Smooth muscle cell (in vitro differentiated cells): ENCODE data around the gene MIS18BP1. TPM values are rescaled to one million over a fixed set of nuclear protein-coding genes. Genes with fewer than 3 reads are reported as not detected.

Source experiments
- DNase-seq: peaks from one replicate; lab custom pipeline; 2025; ENCODE audit not compliant: unreplicated experiment; lab: John Stamatoyannopoulos, UW
- H2AFZ ChIP-seq: fragments of 200-600 bp; sonication (generic); 2 replicates; pipeline ENCODE4 v1.6.0; 2016; ENCODE audit warnings: antibody characterized with exemption, low read depth, mild to moderate bottlenecking
- H3F3A ChIP-seq: fragments of 200-600 bp; sonication (generic); 2 replicates; pipeline ENCODE4 v1.6.0; 2017; ENCODE audit warnings: antibody characterized with exemption, low read depth
- H3K27ac ChIP-seq: fragments of 200-600 bp; sonication (generic); 2 replicates; pipeline ENCODE4 v1.5.1; 2016; ENCODE audit warnings: low read depth, mild to moderate bottlenecking
- H3K27me3 ChIP-seq: fragments of 200-600 bp; sonication (generic); 2 replicates; pipeline ENCODE4 v1.6.1; 2016; ENCODE audit warnings: low read depth, mild to moderate bottlenecking
- H3K36me3 ChIP-seq: fragments of 200-600 bp; sonication (generic); 2 replicates; pipeline ENCODE4 v1.5.1; 2016; ENCODE audit warnings: low read depth
- H3K4me1 ChIP-seq: fragments of 200-600 bp; sonication (generic); 2 replicates; pipeline ENCODE4 v1.5.1; 2016; ENCODE audit warnings: low read depth
- H3K4me2 ChIP-seq: fragments of 200-600 bp; sonication (generic); 2 replicates; pipeline ENCODE4 v1.6.0; 2016; ENCODE audit warnings: mild to moderate bottlenecking
- H3K4me3 ChIP-seq: fragments of 200-600 bp; sonication (generic); 2 replicates; pipeline ENCODE4 v1.5.1; 2016; ENCODE audit warnings: mild to moderate bottlenecking
- H3K79me2 ChIP-seq: fragments of 200-600 bp; sonication (generic); 2 replicates; pipeline ENCODE4 v1.6.0; 2016; ENCODE audit warnings: low read depth, mild to moderate bottlenecking
- H3K9ac ChIP-seq: fragments of 200-600 bp; sonication (generic); 2 replicates; pipeline ENCODE4 v1.6.0; 2016; ENCODE audit warnings: low read depth
- H3K9me3 ChIP-seq: fragments of 200-600 bp; sonication (generic); replicated peaks from 2 replicates; pipeline ENCODE4 v1.5.1; 2016; ENCODE audit warnings: low read depth
- H4K20me1 ChIP-seq: fragments of 200-600 bp; sonication (generic); 2 replicates; pipeline ENCODE4 v1.6.0; 2016; ENCODE audit warnings: low read depth
- CTCF ChIP-seq: fragments of 200-600 bp; sonication (generic); IDR thresholded peaks from 2 replicates; pipeline ENCODE4 v1.5.1; 2017; ENCODE audit warnings: borderline replicate concordance, mild to moderate bottlenecking, antibody characterized with exemption; ENCODE audit not compliant: insufficient read depth, poor library complexity, severe bottlenecking
- WGBS: methylation state at CpG from one replicate; pipeline ENCODE4 v1.1.7; 2016; ENCODE audit warnings: low lambda C conversion rate; 5-methylcytosine and 5-hydroxymethylcytosine counted together
- polyA plus RNA-seq: library from polyadenylated mRNA; unstranded; fragments of >200 nt; fragmentation: Nextera tagmentation; extraction: Ambion mirVana; gene quantifications from 2 replicates; pipeline ENCODE4 v1.2.1, GENCODE V29; 2016
- total RNA-seq: library from RNA; depleted of rRNA; stranded (reverse); fragments of >200 nt; gene quantifications from 2 replicates; pipeline ENCODE4 v1.2.3, GENCODE V29; 2014

The MIS18BP1 gene
- total and polyA plus RNA-seq, 2 experiments from 2014 or later = 8.9 to 15.4 TPM

DNA sequence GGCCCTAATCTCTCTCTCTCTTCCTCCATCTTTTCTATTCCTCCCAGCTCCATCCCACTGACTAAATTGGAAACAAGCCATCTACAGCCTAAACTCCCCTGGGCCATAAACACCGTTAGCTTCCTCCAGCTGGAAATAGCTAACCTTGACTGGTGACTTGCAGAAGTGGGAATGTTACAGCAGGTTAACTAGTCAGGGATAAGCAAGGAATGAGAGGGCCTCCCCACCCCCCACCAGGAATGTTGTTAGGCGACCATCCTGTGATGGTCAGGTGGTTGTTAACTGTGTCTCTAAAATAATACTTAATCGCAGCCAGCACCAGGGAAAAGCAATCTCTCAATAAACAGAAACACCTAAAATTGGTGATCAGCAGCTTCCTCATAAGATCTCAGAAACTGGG, 40.8 kb downstream of the MIS18BP1 start:
- Histone ChIP-seq H3F3A (no peaks in the 10 kb centered on the region), H3K9me3 (no peaks in the 10 kb centered on the region), H4K20me1 (no peaks in the 10 kb centered on the region), H3K4me1 (no peaks in the 10 kb centered on the region), H2AFZ (no peak overlapping the region), H3K36me3 (no peaks in the 10 kb centered on the region), H3K4me2 (no peak overlapping the region), H3K4me3 (no peak overlapping the region), H3K9ac (no peak overlapping the region), H3K79me2 (no peaks in the 10 kb centered on the region), H3K27ac (no peak overlapping the region), H3K27me3 (no peaks in the 10 kb centered on the region)
- no peak for TF ChIP-seq CTCF
- no peak for DNase-seq
- 69% methylated on average over 3 of the region's 3 CpGs for WGBS

DNA sequence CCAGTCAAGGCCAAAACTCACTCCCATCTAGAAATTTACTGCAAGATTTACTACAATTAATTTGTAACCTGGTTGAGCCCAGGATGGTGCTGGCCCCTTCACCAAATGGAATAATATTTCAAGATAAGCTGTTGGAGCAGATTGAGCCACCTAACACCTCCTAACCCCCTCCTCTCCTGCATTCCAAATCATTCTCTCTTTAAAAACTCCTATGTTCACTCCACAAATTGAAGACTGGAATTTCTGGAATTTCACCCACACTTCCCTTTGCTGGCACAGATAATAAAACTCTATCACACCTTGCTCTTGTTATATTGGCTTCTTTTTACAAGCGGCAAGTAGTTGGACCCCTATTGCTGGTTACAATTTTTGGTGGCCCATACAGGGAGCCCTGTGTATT, 41.7 kb downstream of the MIS18BP1 start:
- WGBS = 100% methylated on average over 1 of the region's 1 CpG

DNA sequence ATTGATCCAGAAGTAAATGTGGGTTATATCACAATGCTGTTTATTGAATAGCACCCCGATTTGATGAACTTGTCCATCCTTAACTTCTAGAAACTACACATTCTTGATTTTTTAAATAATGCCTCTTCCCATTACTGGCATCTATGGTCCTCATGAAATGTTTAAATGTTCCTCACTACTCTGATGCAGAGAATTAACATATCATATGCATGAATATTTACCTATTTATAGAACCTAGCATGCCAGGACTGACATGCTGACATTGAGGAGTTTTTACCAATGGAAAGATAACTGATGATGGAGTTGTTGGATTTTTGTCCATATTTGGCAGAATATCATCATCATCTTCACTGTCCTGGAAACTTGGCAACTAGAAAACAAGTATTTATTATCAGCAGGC, 42.8 kb downstream of the MIS18BP1 start:
- no peaks in the 10 kb centered on the region for H3K36me3 ChIP-seq
- no peaks in the 10 kb centered on the region for H3F3A ChIP-seq
- DNase-seq = no peak
- no peak overlapping the region for H2AFZ ChIP-seq
- H3K4me1 ChIP-seq = no peaks in the 10 kb centered on the region
- H3K4me2 ChIP-seq = no peak overlapping the region
- TF ChIP-seq CTCF = no peak
- H3K4me3 ChIP-seq = no peak overlapping the region
- H4K20me1 ChIP-seq = no peaks in the 10 kb centered on the region
- no peak overlapping the region for H3K9ac ChIP-seq
- H3K9me3 ChIP-seq = no peaks in the 10 kb centered on the region
- no peaks in the 10 kb centered on the region for H3K27me3 ChIP-seq
- WGBS = 96% methylated on average over 1 of the region's 1 CpG
- H3K79me2 ChIP-seq = no peaks in the 10 kb centered on the region
- no peak overlapping the region for H3K27ac ChIP-seq

More for the DNA sequence above, 41.7 kb downstream of the MIS18BP1 start:
- H3K9ac ChIP-seq = no peak overlapping the region
- H3K36me3 ChIP-seq = no peaks in the 10 kb centered on the region
- no peak overlapping the region for H3K4me2 ChIP-seq
- no peaks in the 10 kb centered on the region for H3K27me3 ChIP-seq
- DNase-seq = no peak
- no peak overlapping the region for H3K27ac ChIP-seq
- H3K4me3 ChIP-seq = no peak overlapping the region
- H3K9me3 ChIP-seq = no peaks in the 10 kb centered on the region
- no peaks in the 10 kb centered on the region for H3K4me1 ChIP-seq
- H3K79me2 ChIP-seq = no peaks in the 10 kb centered on the region
- H3F3A ChIP-seq = no peaks in the 10 kb centered on the region
- no peaks in the 10 kb centered on the region for H4K20me1 ChIP-seq
- no peak overlapping the region for H2AFZ ChIP-seq
- no peak for TF ChIP-seq CTCF

GRCh38 chr14:45204241-45204640, 48.8 kb downstream of the MIS18BP1 start:
- H3K4me3 ChIP-seq = no peak overlapping the region
- H3K79me2 ChIP-seq = no peaks in the 10 kb centered on the region
- no peaks in the 10 kb centered on the region for H3K4me1 ChIP-seq
- no peak for TF ChIP-seq CTCF
- H3K9ac ChIP-seq = no peak overlapping the region
- H3K27me3 ChIP-seq = no peaks in the 10 kb centered on the region
- no peaks in the 10 kb centered on the region for H3F3A ChIP-seq
- H3K36me3 ChIP-seq = no peaks in the 10 kb centered on the region
- H4K20me1 ChIP-seq = no peaks in the 10 kb centered on the region
- H3K4me2 ChIP-seq = no peak overlapping the region
- H3K27ac ChIP-seq = no peak overlapping the region
- DNase-seq = no peak
- no peak overlapping the region for H2AFZ ChIP-seq
- no peaks in the 10 kb centered on the region for H3K9me3 ChIP-seq
